Stomach smooth muscle (tissue), 2 donors: Measurements from ENCODE around the gene MED13L.

Source experiments
- H3K27ac ChIP-seq: one replicate; pipeline ENCODE4 v1.7.0; 2013; ENCODE audit warnings: mild to moderate bottlenecking, low read length, inconsistent platforms
- H3K27me3 ChIP-seq, 2 donors: one replicate each; pipeline ENCODE4 v1.7.0; 2013; ENCODE audit warnings: low read length in 2 of 2; ENCODE audit not compliant: insufficient read depth in 2 of 2, control insufficient read depth in 1 of 2
- H3K36me3 ChIP-seq, 2 donors: one replicate each; pipeline ENCODE4 v1.7.0; 2013; ENCODE audit warnings: low read length in 2 of 2; ENCODE audit not compliant: control insufficient read depth in 2 of 2, insufficient read depth in 2 of 2
- H3K4me1 ChIP-seq: one replicate; pipeline ENCODE4 v1.7.0; 2013; ENCODE audit warnings: low read length; ENCODE audit not compliant: control insufficient read depth, insufficient read depth
- H3K4me3 ChIP-seq, 2 donors: one replicate each; pipeline ENCODE4 v1.7.0; 2013; ENCODE audit warnings: low read length in 2 of 2
- H3K9ac ChIP-seq, 2 donors: one replicate each; pipeline ENCODE4 v1.7.0; 2013; ENCODE audit warnings: low read length in 2 of 2, mild to moderate bottlenecking in 1 of 2
- H3K9me3 ChIP-seq, 2 donors: one replicate each; pipeline ENCODE4 v1.7.0; 2013; ENCODE audit warnings: low read length in 2 of 2; ENCODE audit not compliant: control insufficient read depth in 2 of 2
- donor health status: healthy.
- donor health status: Pancreatic carcinoma.

The MED13L gene

GRCh38 chr12:115946867-115947695 is 330.4 kb downstream of the MED13L start:
- Histone ChIP-seq H3K4me3 (no peak overlapping the region), H3K27me3 (no peaks in the 10 kb centered on the region), H3K27ac (no peak overlapping the region), H3K9ac (no peak overlapping the region), H3K36me3 (peaks cover 4% of the 10 kb centered on the region in 2 donors), H3K9me3 (no peaks in the 10 kb centered on the region), H3K4me1 (no peaks in the 10 kb centered on the region)

- no peaks in the 10 kb centered on the region for H3K4me1 ChIP-seq
- no peak overlapping the region for H3K4me3 ChIP-seq
- H3K9ac ChIP-seq = no peak overlapping the region
- no peaks in the 10 kb centered on the region for H3K27me3 ChIP-seq
- H3K9me3 ChIP-seq = no peaks in the 10 kb centered on the region
- peaks cover 4% of the 10 kb centered on the region in 2 donors for H3K36me3 ChIP-seq
- H3K27ac ChIP-seq = no peak overlapping the region
Observed at GRCh38 chr12:115946092-115946491, 331.4 kb downstream of the MED13L start.

- Histone ChIP-seq H3K4me1 (no peaks in the 10 kb centered on the region), H3K9ac (no peak overlapping the region), H3K36me3 (peaks cover 4% of the 10 kb centered on the region in 2 donors), H3K27me3 (no peaks in the 10 kb centered on the region), H3K9me3 (no peaks in the 10 kb centered on the region), H3K4me3 (no peak overlapping the region), H3K27ac (no peak overlapping the region)
Observed at GRCh38 chr12:115945491-115945885, 332.0 kb downstream of the MED13L start.

- Histone ChIP-seq H3K36me3 (peaks cover 0 to under 1% of the 10 kb centered on the region in 2 donors), H3K9me3 (no peaks in the 10 kb centered on the region), H3K4me1 (no peaks in the 10 kb centered on the region), H3K27me3 (no peaks in the 10 kb centered on the region), H3K9ac (no peak overlapping the region), H3K4me3 (no peak overlapping the region), H3K27ac (no peak overlapping the region)
Observed at GRCh38 chr12:115944837-115945490, 332.5 kb downstream of the MED13L start.

- no peak overlapping the region for H3K27ac ChIP-seq
- H3K27me3 ChIP-seq = no peaks in the 10 kb centered on the region
- no peaks in the 10 kb centered on the region for H3K4me1 ChIP-seq
- H3K9ac ChIP-seq = no peak overlapping the region
- H3K9me3 ChIP-seq = no peaks in the 10 kb centered on the region
- H3K4me3 ChIP-seq = no peak overlapping the region
- no peaks in the 10 kb centered on the region for H3K36me3 ChIP-seq
Observed at GRCh38 chr12:115944392-115944742, 333.1 kb downstream of the MED13L start.

GRCh38 chr12:115943630-115944391 is 333.7 kb downstream of the MED13L start:
- no peak overlapping the region for H3K27ac ChIP-seq
- no peaks in the 10 kb centered on the region for H3K9me3 ChIP-seq
- no peak overlapping the region for H3K9ac ChIP-seq

GRCh38 chr12:115943310-115943629 is 334.2 kb downstream of the MED13L start:
- H3K36me3 ChIP-seq = no peaks in the 10 kb centered on the region

More at GRCh38 chr12:115943630-115944391, 333.7 kb downstream of the MED13L start:
- no peaks in the 10 kb centered on the region for H3K27me3 ChIP-seq
- H3K4me1 ChIP-seq = no peaks in the 10 kb centered on the region
- no peak overlapping the region for H3K4me3 ChIP-seq
- H3K36me3 ChIP-seq = no peaks in the 10 kb centered on the region

GRCh38 chr12:115942346-115942745 is 335.1 kb downstream of the MED13L start:
- H3K27me3 ChIP-seq = no peaks in the 10 kb centered on the region
- H3K27ac ChIP-seq = no peak overlapping the region
- peaks cover 2% of the 10 kb centered on the region for H3K4me1 ChIP-seq
- H3K9me3 ChIP-seq = no peaks in the 10 kb centered on the region
- no peak overlapping the region for H3K4me3 ChIP-seq
- H3K36me3 ChIP-seq = no peaks in the 10 kb centered on the region
- H3K9ac ChIP-seq = no peak overlapping the region

More at GRCh38 chr12:115943310-115943629, 334.2 kb downstream of the MED13L start:
- Histone ChIP-seq H3K9me3 (no peaks in the 10 kb centered on the region), H3K4me1 (no peaks in the 10 kb centered on the region), H3K9ac (no peak overlapping the region), H3K27me3 (no peaks in the 10 kb centered on the region), H3K4me3 (no peak overlapping the region), H3K27ac (no peak overlapping the region)

- peaks cover 3% of the 10 kb centered on the region for H3K4me1 ChIP-seq
Observed at GRCh38 chr12:115941362-115941761, 336.1 kb downstream of the MED13L start.

GRCh38 chr12:115938794-115939377 is 338.6 kb downstream of the MED13L start:
- peaks cover 3% of the 10 kb centered on the region for H3K4me1 ChIP-seq
- no peaks in the 10 kb centered on the region for H3K9me3 ChIP-seq
- no peaks in the 10 kb centered on the region for H3K27me3 ChIP-seq
- no peak overlapping the region for H3K4me3 ChIP-seq
- H3K36me3 ChIP-seq = no peaks in the 10 kb centered on the region
- H3K27ac ChIP-seq = no peak overlapping the region
- no peak overlapping the region for H3K9ac ChIP-seq

More at GRCh38 chr12:115941362-115941761, 336.1 kb downstream of the MED13L start:
- H3K27ac ChIP-seq = no peak overlapping the region
- H3K9ac ChIP-seq = no peak overlapping the region
- no peaks in the 10 kb centered on the region for H3K27me3 ChIP-seq
- no peaks in the 10 kb centered on the region for H3K9me3 ChIP-seq
- no peaks in the 10 kb centered on the region for H3K36me3 ChIP-seq
- no peak overlapping the region for H3K4me3 ChIP-seq
